GM12891 (cell line): ENCODE data around the gene RRAS2.

Source experiments
- POLR2A ChIP-seq: IDR thresholded peaks from 2 replicates; pipeline ENCODE4 v1.6.1; 2011; ENCODE audit warnings: low read depth, low read length, control low read depth
- POLR2AphosphoS5 ChIP-seq: IDR thresholded peaks from 2 replicates; pipeline ENCODE4 v1.6.1; 2011; ENCODE audit warnings: low read depth, low read length, control low read depth
- POU2F2 ChIP-seq: IDR thresholded peaks from 2 replicates; pipeline ENCODE4 v1.6.1; 2011; ENCODE audit warnings: low read depth, mild to moderate bottlenecking, control low read depth, low read length, moderate library complexity

DNA sequence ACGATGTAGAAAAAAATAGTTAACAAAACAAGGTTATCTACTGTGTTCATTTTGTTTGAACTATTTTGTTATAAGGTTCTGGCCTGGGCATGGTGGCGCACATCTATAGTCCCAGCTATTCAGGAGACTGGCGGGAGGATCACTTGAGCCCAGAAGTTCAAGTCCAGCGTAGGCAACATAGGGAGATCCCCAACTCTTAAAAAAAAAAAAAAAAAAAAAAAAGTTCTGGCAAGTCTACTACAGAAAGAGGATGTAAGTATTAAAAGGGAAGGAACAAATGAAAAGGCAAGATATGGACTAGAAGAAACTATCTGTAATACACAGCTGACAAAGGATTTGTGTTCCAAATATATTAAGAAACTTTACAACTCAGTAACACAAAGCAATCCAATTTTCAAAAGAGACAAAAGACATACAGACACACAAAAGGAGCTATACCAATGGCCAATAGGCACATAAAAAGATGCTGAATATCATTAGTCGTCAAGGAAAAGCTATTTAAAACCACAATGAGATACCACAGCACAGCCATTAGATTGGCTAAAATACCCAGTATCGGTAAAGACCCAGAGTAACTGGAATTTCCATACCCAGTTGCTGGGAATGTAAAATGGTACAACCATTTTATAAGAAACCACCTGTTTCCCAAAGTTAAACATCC lies 27.4 kb downstream of the RRAS2 start:
- TF ChIP-seq POLR2AphosphoS5 (no peak), POLR2A (no peak), POU2F2 (no peak)
